ENCODE results near the gene SLC13A2. TPM values are rescaled to one million over a fixed set of nuclear protein-coding genes. Genes with fewer than 3 reads are reported as not detected.
"Not testable (repeated sequence)": the region's sequence is repeated elsewhere in the genome, so short reads cannot be mapped to it uniquely, and the experiment has no call there.

Gene SLC13A2
- total RNA-seq, 1 donor from 2014 or later, result not detected

- no peak overlapping the region for H3K4me3 ChIP-seq (ENCODE audit: insufficient read depth, low read depth, low read length)
- peaks cover 4% of the 10 kb centered on the region for H3K9me3 Mint-ChIP-seq (ENCODE audit: unreplicated experiment)
- no peak overlapping the region for H3K9ac ChIP-seq (ENCODE audit: low read length)
- peaks cover 2% of the 10 kb centered on the region for H3K27me3 ChIP-seq (ENCODE audit: insufficient read depth, low read length)
- H3K27ac ChIP-seq (ENCODE audit: low read depth, low read length), result no peak overlapping the region
- H3K27ac Mint-ChIP-seq (ENCODE audit: unreplicated experiment), result no peak overlapping the region
- no peak overlapping the region for H2AFZ ChIP-seq (ENCODE audit: low read depth, low read length)
- H3K4me1 ChIP-seq (ENCODE audit: insufficient read depth, low read length), result peaks cover 10% of the 10 kb centered on the region
- no peaks in the 10 kb centered on the region for H3K79me2 ChIP-seq (ENCODE audit: insufficient read depth, low read length)
- H3K36me3 ChIP-seq (ENCODE audit: insufficient read depth, low read length), result no peaks in the 10 kb centered on the region
- H3K27me3 Mint-ChIP-seq (ENCODE audit: low read depth, unreplicated experiment), result peaks cover 46% of the 10 kb centered on the region
- peaks cover 8% of the 10 kb centered on the region for H3K4me1 Mint-ChIP-seq (ENCODE audit: low read depth, unreplicated experiment)
- no peak overlapping the region for H3K4me2 ChIP-seq (ENCODE audit: low read length)
- H3K36me3 Mint-ChIP-seq (ENCODE audit: low read depth, unreplicated experiment), result peaks cover 2% of the 10 kb centered on the region
- H3K9me3 ChIP-seq (ENCODE audit: insufficient read depth, low read depth, low read length), result no peaks in the 10 kb centered on the region
- TF ChIP-seq CTCF (IDR thresholded peaks at IDR 0.05; ENCODE audit: insufficient read depth, low read depth, low read length) (no peak), EZH2 (IDR thresholded peaks at IDR 0.05; ENCODE audit: insufficient read depth, low read length) (no peak)
- H4K20me1 ChIP-seq (ENCODE audit: insufficient read depth, low read length), result no peaks in the 10 kb centered on the region
- H3K4me3 Mint-ChIP-seq (ENCODE audit: unreplicated experiment), result no peak overlapping the region
- no peak for DNase-seq (ENCODE audit: low read depth)
- FAIRE-seq, result no peak
These were observed 47.2 kb downstream of the SLC13A2 start for GRCh38 chr17:28520687-28521086.

DNA sequence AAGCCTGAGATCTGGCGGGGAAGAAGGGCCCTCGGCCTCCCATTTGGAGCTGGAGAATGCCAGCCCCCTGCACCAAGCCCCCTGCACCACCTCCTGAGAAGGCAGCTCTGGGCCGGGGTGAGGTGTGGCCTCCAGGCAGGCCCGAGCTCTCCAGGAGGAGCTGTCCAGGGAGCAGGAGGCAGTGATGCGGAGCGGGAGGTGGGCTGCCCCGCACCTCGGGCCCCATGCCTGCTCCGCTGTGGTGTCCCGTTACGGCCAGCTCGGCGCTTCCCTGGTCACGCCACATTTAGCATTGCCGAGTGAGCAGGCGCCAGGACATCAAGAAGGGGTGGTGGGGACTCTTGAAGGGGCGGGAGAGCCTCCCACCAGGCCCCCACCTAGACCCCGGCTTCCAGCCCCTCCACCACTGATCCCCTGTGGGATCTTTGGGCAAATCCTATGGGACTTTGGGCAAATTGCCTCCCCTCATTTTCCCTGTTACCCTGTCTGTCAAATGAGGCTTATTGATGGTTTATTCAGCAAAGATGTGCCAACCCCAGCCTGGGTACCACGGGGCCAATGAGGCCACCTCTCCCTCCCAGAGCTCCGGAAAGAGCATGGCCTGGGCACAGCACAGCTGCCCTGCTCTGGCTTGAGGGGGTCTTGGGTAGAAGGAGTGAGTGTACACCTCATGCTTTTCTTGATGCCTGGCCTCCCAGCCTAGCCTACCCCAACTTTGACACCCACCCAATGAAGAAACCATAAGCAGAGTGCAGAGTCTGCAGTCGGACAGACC, 48.1 kb downstream of the SLC13A2 start:
- Histone ChIP-seq H3K36me3 (ENCODE audit: insufficient read depth, low read length) (no peaks in the 10 kb centered on the region), H3K27ac (ENCODE audit: low read depth, low read length) (no peak overlapping the region), H3K79me2 (ENCODE audit: insufficient read depth, low read length) (no peaks in the 10 kb centered on the region), H3K27me3 (ENCODE audit: insufficient read depth, low read length) (peaks cover 2% of the 10 kb centered on the region), H3K9me3 (ENCODE audit: insufficient read depth, low read depth, low read length) (no peaks in the 10 kb centered on the region), H3K4me3 (ENCODE audit: insufficient read depth, low read depth, low read length) (no peak overlapping the region), H3K9ac (ENCODE audit: low read length) (no peak overlapping the region), H4K20me1 (ENCODE audit: insufficient read depth, low read length) (no peaks in the 10 kb centered on the region), H3K4me2 (ENCODE audit: low read length) (no peak overlapping the region), H2AFZ (ENCODE audit: low read depth, low read length) (no peak overlapping the region), H3K4me1 (ENCODE audit: insufficient read depth, low read length) (peaks cover 10% of the 10 kb centered on the region)
- DNase-seq (ENCODE audit: low read depth), result no peak
- Mint-ChIP-seq H3K36me3 (ENCODE audit: low read depth, unreplicated experiment) (no peaks in the 10 kb centered on the region), H3K27me3 (ENCODE audit: low read depth, unreplicated experiment) (peaks cover 40% of the 10 kb centered on the region), H3K9me3 (ENCODE audit: unreplicated experiment) (no peaks in the 10 kb centered on the region), H3K4me1 (ENCODE audit: low read depth, unreplicated experiment) (peaks cover 12% of the 10 kb centered on the region), H3K27ac (ENCODE audit: unreplicated experiment) (no peak overlapping the region), H3K4me3 (ENCODE audit: unreplicated experiment) (no peak overlapping the region)
- TF ChIP-seq CTCF (IDR thresholded peaks at IDR 0.05; ENCODE audit: insufficient read depth, low read depth, low read length) (no peak), EZH2 (IDR thresholded peaks at IDR 0.05; ENCODE audit: insufficient read depth, low read length) (no peak)
- no peak for FAIRE-seq

DNA sequence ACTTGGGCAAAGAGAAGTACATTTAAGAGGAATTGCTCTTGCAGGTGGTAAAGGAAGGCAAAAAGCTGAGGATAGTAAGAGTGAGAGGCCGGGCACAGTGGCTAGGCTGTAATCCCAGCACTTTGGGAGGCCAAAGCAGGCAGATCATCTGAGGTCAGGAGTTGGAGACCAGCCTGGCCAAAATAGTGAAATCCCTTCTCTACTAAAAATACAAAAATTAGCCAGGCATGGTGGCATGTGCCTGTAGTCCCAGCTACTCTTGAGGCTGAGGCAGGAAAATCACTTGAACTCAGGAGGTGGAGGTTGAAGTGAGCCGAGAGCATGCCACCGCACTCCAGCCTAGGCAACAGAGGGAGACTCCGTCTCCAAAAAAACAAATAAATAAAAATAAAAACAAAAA, 48.8 kb downstream of the SLC13A2 start:
- H3K9ac ChIP-seq (ENCODE audit: low read length); H3K36me3 ChIP-seq (ENCODE audit: insufficient read depth, low read length); H3K79me2 ChIP-seq (ENCODE audit: insufficient read depth, low read length); H4K20me1 ChIP-seq (ENCODE audit: insufficient read depth, low read length); FAIRE-seq; H3K4me3 Mint-ChIP-seq (ENCODE audit: unreplicated experiment); H3K9me3 Mint-ChIP-seq (ENCODE audit: unreplicated experiment); H3K27ac ChIP-seq (ENCODE audit: low read depth, low read length); H3K4me3 ChIP-seq (ENCODE audit: insufficient read depth, low read depth, low read length); H2AFZ ChIP-seq (ENCODE audit: low read depth, low read length); H3K36me3 Mint-ChIP-seq (ENCODE audit: low read depth, unreplicated experiment); H3K27ac Mint-ChIP-seq (ENCODE audit: unreplicated experiment); H3K9me3 ChIP-seq (ENCODE audit: insufficient read depth, low read depth, low read length); H3K27me3 ChIP-seq (ENCODE audit: insufficient read depth, low read length); DNase-seq (ENCODE audit: low read depth); H3K4me2 ChIP-seq (ENCODE audit: low read length): not testable (repeated sequence)
- H3K4me1 Mint-ChIP-seq (ENCODE audit: low read depth, unreplicated experiment), result peaks cover 12% of the 10 kb centered on the region
- peaks cover 10% of the 10 kb centered on the region for H3K4me1 ChIP-seq (ENCODE audit: insufficient read depth, low read length)
- peaks cover 40% of the 10 kb centered on the region for H3K27me3 Mint-ChIP-seq (ENCODE audit: low read depth, unreplicated experiment)

All from astrocyte (in vitro differentiated cells and primary cell).